8988T (cell line): ENCODE measurements around the gene PISD.

Experiments used
- DNase-seq: peaks from one replicate; pipeline ENCODE4 v3.0.0; 2011

Gene PISD

DNA sequence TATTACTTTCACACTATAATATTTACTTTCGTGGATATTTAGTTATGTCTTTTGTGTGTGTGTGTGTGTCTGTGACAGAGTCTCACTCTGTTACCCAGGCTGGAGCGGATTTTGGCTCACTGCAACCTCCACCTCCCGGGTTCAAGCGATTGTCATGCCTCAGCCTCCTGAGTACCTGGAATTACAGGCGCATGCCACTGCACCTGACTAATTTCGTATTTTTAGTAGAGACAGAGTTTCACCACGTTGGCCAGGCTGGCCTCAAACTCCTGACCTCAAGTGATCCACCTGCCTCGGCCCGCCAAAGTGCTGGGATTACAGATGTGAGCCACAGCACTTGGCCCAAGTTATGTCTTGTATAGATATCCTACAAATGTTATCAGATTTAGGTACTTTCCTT, 9.9 kb downstream of the PISD start:
- DNase-seq = no peak

- DNase-seq = no peak
Measured at GRCh38 chr22:31651664-31652063, 10.4 kb downstream of the PISD start.

DNA sequence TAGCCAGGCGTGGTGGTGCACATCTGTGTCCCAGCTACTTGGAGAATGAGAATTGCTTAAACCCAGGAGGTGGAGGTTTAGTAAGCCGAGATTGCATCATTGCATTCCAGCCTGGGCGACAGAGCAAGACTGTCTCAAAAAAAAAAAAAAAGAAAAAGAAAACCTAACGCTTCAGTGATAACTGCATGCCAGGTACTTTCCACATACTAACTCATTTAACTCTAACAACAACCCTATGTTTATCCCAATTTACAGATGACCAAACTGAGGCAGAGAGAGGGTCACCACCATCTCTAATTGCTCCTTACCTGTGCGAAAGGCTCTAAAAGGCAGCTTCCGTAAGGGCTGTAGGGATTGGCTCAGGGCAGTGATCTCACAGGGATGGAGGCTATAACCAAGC, 11.6 kb downstream of the PISD start:
- DNase-seq = no peak

GRCh38 chr22:31647523-31648320, 14.3 kb downstream of the PISD start:
- DNase-seq = no peak

DNA sequence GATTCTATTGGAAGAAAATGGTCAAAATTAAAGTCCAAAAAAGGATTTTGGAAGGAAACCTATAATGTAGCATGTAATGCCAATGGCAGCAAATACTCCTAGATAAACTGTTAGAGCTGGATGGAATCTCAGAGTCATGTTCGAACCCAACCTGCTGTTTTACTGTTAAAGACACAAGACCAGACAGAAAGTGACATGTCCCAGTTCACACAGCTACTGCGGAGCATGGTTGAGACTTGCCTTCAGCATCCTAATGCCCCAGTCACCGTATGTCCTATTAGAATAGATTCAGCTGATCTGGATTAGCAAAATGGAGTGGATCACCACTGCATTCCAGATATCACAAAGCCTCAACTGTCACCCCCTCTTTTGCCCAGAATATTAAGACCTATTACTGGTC, 14.9 kb downstream of the PISD start:
- DNase-seq = no peak

GRCh38 chr22:31646186-31647019, 15.6 kb downstream of the PISD start:
- no peak for DNase-seq

DNA sequence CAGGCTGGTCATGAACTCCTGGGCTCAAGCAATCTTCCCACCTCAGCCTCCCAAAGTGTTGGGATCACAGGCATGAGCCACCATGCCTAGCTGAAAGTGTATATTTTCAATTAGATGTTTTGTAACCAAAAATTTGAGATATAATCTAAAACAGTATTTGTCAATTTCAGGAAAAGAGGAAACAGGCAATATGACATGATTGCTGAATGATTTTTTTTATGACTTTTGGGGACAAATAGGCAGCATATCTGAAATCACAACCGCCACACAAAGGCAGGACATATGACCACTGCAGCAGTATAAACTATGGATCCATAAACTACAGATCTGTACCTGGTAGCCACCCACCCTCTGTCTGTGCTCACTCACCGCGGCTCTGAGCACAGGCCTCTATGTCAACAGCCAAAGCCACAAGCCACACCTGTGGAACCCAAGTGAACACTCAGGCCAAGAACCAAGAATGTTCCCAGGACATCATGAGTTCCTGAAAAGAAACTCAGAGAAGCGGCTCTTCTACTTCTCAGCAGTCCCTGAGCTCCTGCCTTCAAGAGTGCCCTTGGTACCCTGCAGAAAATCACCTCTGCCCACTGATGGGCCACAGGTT, 22.5 kb downstream of the PISD start:
- no peak for DNase-seq

- no peak for DNase-seq
Measured at GRCh38 chr22:31637891-31638618, 24.0 kb downstream of the PISD start.

- no peak for DNase-seq
Measured at GRCh38 chr22:31637447-31637890, 24.5 kb downstream of the PISD start.

DNA sequence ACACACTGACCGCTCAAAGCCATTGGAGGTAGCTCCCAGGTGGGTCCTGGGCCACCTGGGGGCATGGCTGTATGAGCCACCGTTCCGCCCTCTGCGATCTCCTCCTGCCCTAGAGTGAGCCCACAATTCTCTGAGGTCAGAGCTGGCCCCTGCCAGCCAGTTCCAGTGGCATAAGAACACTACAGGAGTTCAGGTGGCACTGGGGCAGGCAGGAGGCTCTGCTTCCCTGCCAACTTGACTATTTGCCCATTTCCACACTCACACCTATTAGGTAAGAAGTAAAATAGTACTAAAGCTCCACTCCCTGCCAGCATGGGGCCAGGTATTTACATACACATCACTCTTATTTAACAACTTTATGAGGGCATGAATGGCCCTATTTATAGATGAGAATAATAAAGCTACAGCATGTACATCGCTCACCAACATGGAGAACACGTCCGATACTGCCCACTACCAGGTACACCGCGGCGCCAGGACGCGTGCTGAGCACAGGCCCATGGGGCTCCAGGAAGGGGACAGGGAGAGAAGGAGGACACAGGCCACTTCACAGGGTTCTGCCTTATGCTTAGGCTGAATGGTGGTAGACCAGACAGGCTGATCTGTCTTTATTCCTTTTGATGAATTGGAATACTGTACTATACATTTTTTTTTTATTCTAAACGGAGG, 26.2 kb downstream of the PISD start:
- DNase-seq = no peak

DNA sequence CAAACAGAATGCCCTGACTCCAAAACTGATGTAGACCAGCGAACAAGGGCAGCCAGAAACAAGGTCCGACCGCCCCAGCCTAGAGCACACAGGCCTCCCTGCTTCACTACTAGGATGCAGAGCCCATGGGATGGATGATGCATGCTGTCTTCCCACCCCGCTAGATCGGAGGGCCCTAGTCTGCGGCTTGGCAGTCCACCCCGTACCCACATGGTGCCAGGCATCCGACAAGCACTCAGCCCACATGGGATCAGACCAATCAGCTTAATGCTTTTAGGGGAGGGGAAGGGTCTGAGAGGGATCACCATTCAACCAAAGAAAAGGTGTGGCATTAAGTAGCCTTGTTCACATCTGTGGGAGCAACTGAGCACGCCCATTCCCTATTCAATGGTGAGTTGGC, 30.6 kb downstream of the PISD start:
- peak; percentile 8 for DNase-seq

- DNase-seq = peak; percentile 89
Measured at GRCh38 chr22:31630331-31631329, 31.4 kb downstream of the PISD start.

DNA sequence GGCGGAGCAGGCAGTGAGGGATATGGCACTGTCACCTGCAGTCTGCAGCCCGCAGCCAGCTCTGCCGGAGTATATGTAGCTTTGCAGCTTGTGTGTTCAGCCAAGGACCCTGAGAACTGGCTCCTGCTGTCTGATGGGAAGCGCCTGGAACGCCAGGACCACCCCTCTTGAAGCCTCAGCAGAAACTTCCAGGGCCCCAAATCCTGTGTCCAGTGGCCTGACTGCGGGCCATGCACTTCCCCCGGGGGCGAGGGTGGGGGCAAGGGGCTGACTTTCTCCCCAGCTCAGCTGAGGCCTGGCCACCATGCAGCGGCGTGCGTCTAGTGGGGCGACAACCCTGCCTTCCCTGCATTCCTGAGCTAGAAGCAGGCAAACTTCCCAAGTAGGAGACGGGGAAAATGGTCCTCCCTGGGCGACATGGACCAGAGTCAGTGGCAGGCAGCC, 32.3 kb downstream of the PISD start:
- DNase-seq = peak; percentile 28

- peak; percentile 34 for DNase-seq
Measured at GRCh38 chr22:31628969-31629708, 32.9 kb downstream of the PISD start.

DNA sequence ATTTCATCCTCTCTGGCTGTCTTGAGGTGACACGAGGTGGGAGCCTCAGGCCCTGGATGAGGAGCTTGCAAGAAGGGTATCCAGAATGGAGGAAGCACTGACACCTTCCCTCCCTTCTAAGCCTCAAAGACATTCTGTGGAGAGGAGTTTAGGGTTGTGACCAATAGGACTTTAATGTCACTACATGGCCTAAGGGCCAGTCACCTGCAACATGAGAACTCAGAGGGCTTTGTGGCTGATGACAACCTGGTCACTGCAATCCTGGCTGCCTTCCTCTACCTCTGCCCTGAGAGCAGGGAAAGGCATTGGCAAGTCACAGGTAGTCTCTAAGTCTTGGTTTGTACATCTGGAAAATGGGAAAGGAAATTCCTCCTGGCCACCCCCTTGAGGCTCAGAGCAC, 33.7 kb downstream of the PISD start:
- DNase-seq = no peak

GRCh38 chr22:31627223-31627731, 34.7 kb downstream of the PISD start:
- no peak for DNase-seq

- no peak for DNase-seq
Measured at GRCh38 chr22:31626427-31627150, 35.4 kb downstream of the PISD start.

DNA sequence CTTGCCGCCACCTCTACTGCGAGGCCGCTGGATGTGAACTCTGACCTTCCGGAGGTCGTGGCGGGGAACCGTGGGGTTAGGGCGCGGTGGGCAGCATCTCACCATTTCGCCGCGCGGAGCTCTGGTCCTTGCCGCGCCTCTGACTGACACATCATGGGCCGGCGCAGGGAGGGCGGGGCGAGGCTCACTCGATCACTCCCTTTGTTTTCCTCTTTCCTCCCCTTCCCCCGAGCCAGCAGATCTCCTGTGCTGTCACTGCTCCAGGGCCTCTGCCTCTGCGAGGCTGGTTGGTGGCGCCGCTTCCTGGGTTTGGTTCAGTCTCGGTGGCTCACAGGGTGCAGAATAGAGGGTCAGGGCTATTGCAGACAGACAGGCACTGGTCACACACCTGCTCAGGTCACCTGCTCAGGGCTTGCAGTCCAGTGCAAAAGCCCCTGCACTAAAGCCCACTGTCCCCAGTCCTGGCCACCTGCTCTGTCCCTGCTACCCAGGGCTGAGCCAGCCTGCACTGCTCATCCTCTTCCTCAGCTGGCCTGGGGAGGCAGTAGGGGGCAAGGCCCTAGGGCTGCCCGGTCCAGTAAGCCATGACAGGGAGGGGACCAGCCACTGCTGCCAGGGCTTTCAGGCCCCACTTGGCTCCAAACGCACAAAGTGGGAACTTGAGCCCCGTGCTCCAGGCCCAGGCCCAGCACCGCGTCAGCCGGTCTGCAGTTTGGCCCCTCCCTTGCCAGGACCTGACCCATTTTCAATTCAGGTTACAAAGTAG, 36.2 kb downstream of the PISD start:
- no peak for DNase-seq

- no peak for DNase-seq
Measured at GRCh38 chr22:31625257-31625640, 36.8 kb downstream of the PISD start.
